ENCODE results near the gene ZNF80. TPM values are rescaled to one million over a fixed set of nuclear protein-coding genes. Genes with fewer than 3 reads are reported as not detected.

The ZNF80 gene
- total RNA-seq, 1 experiment from 2014 or later = not detected

DNA sequence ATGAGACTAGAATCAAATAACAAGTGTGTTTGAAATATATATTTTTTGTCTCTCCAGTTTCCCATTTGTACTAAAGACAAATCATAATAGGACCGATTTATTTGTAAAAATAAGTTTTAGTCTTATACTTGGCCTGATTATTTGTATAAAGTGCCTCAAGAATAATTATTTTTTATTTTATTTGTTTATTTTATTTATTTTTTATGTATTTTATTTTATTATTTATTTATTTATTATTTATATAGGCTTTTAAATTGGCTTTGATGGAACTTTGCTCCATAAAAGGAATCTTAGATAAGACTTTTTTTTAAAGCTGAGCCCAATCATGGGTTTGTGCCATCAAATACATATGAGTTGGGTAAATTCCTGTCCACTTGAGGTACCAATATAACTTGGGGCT, 22.2 kb upstream of the ZNF80 start:
- Mint-ChIP-seq H3K4me1 (ENCODE audit: insufficient read depth, unreplicated experiment) (no peaks in the 10 kb centered on the region), H3K9me3 (ENCODE audit: unreplicated experiment) (peaks cover 7% of the 10 kb centered on the region), H3K27me3 (ENCODE audit: insufficient read depth, unreplicated experiment) (peaks cover 17% of the 10 kb centered on the region), H3K27ac (ENCODE audit: low read depth, unreplicated experiment) (no peak overlapping the region), H3K36me3 (ENCODE audit: insufficient read depth, unreplicated experiment) (no peaks in the 10 kb centered on the region), H3K4me3 (ENCODE audit: unreplicated experiment) (no peak overlapping the region)
- POLR2A ChIA-PET = no interaction called here
- no peak for DNase-seq (ENCODE audit: unreplicated experiment)
- TF ChIP-seq, protein P1, sequence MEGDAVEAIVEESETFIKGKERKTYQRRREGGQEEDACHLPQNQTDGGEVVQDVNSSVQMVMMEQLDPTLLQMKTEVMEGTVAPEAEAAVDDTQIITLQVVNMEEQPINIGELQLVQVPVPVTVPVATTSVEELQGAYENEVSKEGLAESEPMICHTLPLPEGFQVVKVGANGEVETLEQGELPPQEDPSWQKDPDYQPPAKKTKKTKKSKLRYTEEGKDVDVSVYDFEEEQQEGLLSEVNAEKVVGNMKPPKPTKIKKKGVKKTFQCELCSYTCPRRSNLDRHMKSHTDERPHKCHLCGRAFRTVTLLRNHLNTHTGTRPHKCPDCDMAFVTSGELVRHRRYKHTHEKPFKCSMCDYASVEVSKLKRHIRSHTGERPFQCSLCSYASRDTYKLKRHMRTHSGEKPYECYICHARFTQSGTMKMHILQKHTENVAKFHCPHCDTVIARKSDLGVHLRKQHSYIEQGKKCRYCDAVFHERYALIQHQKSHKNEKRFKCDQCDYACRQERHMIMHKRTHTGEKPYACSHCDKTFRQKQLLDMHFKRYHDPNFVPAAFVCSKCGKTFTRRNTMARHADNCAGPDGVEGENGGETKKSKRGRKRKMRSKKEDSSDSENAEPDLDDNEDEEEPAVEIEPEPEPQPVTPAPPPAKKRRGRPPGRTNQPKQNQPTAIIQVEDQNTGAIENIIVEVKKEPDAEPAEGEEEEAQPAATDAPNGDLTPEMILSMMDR (IDR thresholded peaks at IDR 0.05; ENCODE audit: unreplicated experiment) = no peak
- CTCF ChIA-PET = interaction anchor here (0.6 kb wide), 1 partner anchor 125 kb away, joined by 4 read pairs; no protein-coding TSS in a partner anchor
- no TSS peak for BruUV-seq (replicated peaks)
- intact Hi-C loops (cut with micrococcal nuclease) = no loop called here

DNA sequence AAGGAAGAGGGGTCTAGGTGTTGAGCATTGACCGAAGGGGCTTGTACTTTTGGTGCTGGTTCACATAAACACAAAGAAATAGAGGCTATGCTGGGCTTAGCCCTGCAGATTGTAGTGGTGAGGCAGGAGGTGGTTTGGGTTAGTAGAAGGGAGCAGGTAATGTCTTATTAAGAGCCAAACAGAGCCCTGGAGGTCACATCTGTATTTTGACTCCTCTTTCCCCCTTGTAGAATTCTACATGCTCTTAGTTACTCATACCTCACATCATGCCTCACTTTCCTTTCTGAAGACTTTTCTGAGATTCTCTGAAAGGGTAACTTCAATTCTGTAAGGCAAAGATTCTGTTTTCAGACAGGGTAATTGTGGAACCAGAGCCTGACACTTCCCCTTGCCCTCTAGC, 16.1 kb upstream of the ZNF80 start:
- Mint-ChIP-seq H3K4me3 (ENCODE audit: unreplicated experiment) (no peak overlapping the region), H3K27me3 (ENCODE audit: insufficient read depth, unreplicated experiment) (no peaks in the 10 kb centered on the region), H3K9me3 (ENCODE audit: unreplicated experiment) (peaks cover 7% of the 10 kb centered on the region), H3K4me1 (ENCODE audit: insufficient read depth, unreplicated experiment) (no peaks in the 10 kb centered on the region), H3K36me3 (ENCODE audit: insufficient read depth, unreplicated experiment) (no peaks in the 10 kb centered on the region), H3K27ac (ENCODE audit: low read depth, unreplicated experiment) (no peak overlapping the region)
- BruUV-seq (replicated peaks) = no TSS peak
- ChIA-PET POLR2A (no interaction called here), CTCF (no interaction called here)
- TF ChIP-seq, protein P1 (IDR thresholded peaks at IDR 0.05; ENCODE audit: unreplicated experiment) = no peak
- intact Hi-C loops (cut with micrococcal nuclease) = no loop called here
- DNase-seq (ENCODE audit: unreplicated experiment) = no peak

DNA sequence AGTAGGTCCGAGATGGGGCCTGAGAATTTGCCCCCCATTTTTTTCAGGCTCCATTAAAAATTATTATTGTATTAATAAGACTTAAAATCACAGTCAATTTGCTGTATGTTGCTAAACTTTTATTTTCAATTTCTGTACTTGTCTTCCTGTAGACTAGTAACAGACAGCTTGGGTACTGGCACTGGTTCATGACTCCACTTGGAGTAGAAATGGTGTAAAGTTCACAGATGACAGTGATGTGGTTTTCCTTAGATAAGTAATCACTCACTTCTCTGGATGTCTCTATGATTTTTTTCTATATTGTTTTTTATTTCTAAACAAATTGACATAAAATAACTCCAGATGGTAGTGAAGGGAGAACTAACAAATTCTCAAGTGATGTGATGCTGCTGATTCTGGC, 15.6 kb upstream of the ZNF80 start:
- TF ChIP-seq, protein P1 (IDR thresholded peaks at IDR 0.05; ENCODE audit: unreplicated experiment) = no peak
- ChIA-PET POLR2A (no interaction called here), CTCF (no interaction called here)
- Mint-ChIP-seq H3K27me3 (ENCODE audit: insufficient read depth, unreplicated experiment) (no peaks in the 10 kb centered on the region), H3K27ac (ENCODE audit: low read depth, unreplicated experiment) (no peak overlapping the region), H3K36me3 (ENCODE audit: insufficient read depth, unreplicated experiment) (no peaks in the 10 kb centered on the region), H3K9me3 (ENCODE audit: unreplicated experiment) (peaks cover 7% of the 10 kb centered on the region), H3K4me3 (ENCODE audit: unreplicated experiment) (no peak overlapping the region), H3K4me1 (ENCODE audit: insufficient read depth, unreplicated experiment) (no peaks in the 10 kb centered on the region)
- intact Hi-C loops (cut with micrococcal nuclease) = no loop called here
- BruUV-seq (replicated peaks) = no TSS peak
- DNase-seq (ENCODE audit: unreplicated experiment) = no peak

DNA sequence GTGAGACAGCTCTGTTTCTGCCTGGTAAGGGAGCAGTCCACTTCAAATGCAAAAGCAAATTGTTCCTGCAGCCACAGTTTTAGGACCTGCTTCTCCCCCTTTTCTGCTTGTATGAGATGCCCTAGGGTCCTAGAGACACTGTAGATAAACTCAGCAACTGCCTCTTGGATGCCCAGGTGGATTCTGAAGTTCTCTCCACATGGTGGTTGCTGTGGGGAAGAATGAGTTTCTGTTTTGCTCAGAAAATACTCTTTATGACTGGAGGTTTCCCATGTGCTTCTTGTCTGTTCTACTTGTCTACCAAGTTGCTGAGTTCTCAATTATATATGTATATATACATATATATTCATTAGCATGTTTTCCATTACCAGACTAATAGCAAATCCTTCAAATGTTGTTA, 5.6 kb upstream of the ZNF80 start:
- peaks cover 9% of the 10 kb centered on the region for H3K9me3 Mint-ChIP-seq (ENCODE audit: unreplicated experiment)
- intact Hi-C loops (cut with micrococcal nuclease) = no loop called here
- ChIA-PET POLR2A (no interaction called here), CTCF (no interaction called here)
- no TSS peak for BruUV-seq (replicated peaks)
- peaks cover 11% of the 10 kb centered on the region for H3K27me3 Mint-ChIP-seq (ENCODE audit: insufficient read depth, unreplicated experiment)
- DNase-seq (ENCODE audit: unreplicated experiment) = no peak
- no peaks in the 10 kb centered on the region for H3K4me1 Mint-ChIP-seq (ENCODE audit: insufficient read depth, unreplicated experiment)
- TF ChIP-seq, protein P1 (IDR thresholded peaks at IDR 0.05; ENCODE audit: unreplicated experiment) = no peak
- no peak overlapping the region for H3K27ac Mint-ChIP-seq (ENCODE audit: low read depth, unreplicated experiment)
- H3K4me3 Mint-ChIP-seq (ENCODE audit: unreplicated experiment) = no peak overlapping the region
- H3K36me3 Mint-ChIP-seq (ENCODE audit: insufficient read depth, unreplicated experiment) = no peaks in the 10 kb centered on the region
